Right lobe of liver (tissue), 4 donors: ENCODE data around the gene TDRKH.

ENCODE experiments used
- CTCF ChIP-seq, 4 donors: fragments of 200-600 bp in 3 of 4; fragments of 450-650 bp in 1 of 4; IDR thresholded peaks; one replicate each; pipeline versions ENCODE4 v1.5.1 to v1.8.0; 2016 to 2022; ENCODE audit warnings: antibody characterized with exemption in 4 of 4, mild to moderate bottlenecking in 2 of 4
- POLR2A ChIP-seq: fragments of 450-650 bp; IDR thresholded peaks from one replicate; pipeline ENCODE4 v1.6.1; 2017; ENCODE audit warnings: antibody characterized with exemption, mild to moderate bottlenecking
- donor health status: DM: no; HTN: no; CAD: no.
- donor health status: DM: no; HTN: no; CAD: no.
- donor health status: DM: no; HTN: yes; CAD: no.

- TF ChIP-seq CTCF (IDR thresholded peaks at IDR 0.05) (no peak), POLR2A (no peak)
Observed at GRCh38 chr1:151729966-151730291, 60.4 kb downstream of the TDRKH start.
